ENCODE results near the gene DDAH2.

DDAH2 gene

GRCh38 chr6:31689249-31690110 lies 39.6 kb downstream of the DDAH2 start:
- DNase-seq (ENCODE audit: low spot score) = no peak

GRCh38 chr6:31687860-31688693 lies 41.0 kb downstream of the DDAH2 start:
- DNase-seq (ENCODE audit: low spot score) = no peak

- no peak for DNase-seq (ENCODE audit: low spot score)
Measured at GRCh38 chr6:31687321-31687720, 41.8 kb downstream of the DDAH2 start.

- DNase-seq (ENCODE audit: low spot score) = no peak
Measured at GRCh38 chr6:31686483-31686882, 42.6 kb downstream of the DDAH2 start.

- no peak for DNase-seq (ENCODE audit: low spot score)
Measured at GRCh38 chr6:31683591-31683990, 45.5 kb downstream of the DDAH2 start.

- DNase-seq (ENCODE audit: low spot score) = peak; percentile 86
Measured at GRCh38 chr6:31681135-31681671, 47.9 kb downstream of the DDAH2 start.

GRCh38 chr6:31680226-31681134 lies 48.6 kb downstream of the DDAH2 start, which contains the start of gene LY6G5C:
TSS of gene LY6G5C (minus strand) at chr6:31681067. CDS start at chr6:31680373, 694 bp downstream.
- DNase-seq (ENCODE audit: low spot score) = peak; percentile 91

GRCh38 chr6:31677955-31678354 lies 51.1 kb downstream of the DDAH2 start:
- DNase-seq (ENCODE audit: low spot score) = no peak

Measured in kidney tubule cell (primary cell).